ENCODE data around the gene MALRD1. TPM values are rescaled to one million over a fixed set of nuclear protein-coding genes. Genes with fewer than 3 reads are reported as not detected.

The MALRD1 gene
- total RNA-seq, 1 experiment from 2014 or later: not detected

DNA sequence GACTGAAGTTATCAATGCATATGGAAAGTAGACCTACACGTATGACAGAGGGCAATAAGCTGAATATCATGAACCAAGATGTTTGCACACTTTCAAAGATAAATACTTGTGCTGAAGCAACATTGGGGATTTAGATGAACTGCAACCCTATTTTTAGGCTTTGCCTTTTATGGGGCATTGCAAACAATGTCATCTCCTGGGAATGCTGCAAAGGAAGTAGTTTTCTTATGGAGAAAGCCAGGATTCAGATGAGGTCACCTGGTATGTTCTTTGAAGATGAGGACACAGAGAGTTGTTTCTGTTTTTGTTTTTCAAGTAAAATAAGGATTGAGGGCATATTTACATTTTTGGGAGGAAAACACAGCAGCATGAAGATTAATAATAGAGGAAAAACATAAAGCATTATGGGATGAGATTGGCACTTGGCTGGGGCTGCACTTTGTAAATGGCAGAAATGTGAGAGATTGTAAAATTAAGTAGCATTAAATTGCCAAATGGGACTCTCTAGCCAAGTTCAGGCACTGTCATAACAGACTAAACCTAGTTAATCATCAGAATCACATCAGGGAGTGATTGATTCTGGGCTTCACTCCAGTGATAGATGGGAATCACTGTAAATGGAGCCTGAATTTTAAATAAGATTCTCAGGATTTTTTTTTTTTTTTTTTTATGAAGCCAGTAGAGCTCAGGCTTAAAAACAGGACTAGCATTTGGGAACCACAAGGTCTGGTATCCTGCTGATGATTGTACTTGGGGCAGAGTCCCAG lies 63.1 kb downstream of the MALRD1 start:
- no peak for DNase-seq (ENCODE audit: low read depth)

DNA sequence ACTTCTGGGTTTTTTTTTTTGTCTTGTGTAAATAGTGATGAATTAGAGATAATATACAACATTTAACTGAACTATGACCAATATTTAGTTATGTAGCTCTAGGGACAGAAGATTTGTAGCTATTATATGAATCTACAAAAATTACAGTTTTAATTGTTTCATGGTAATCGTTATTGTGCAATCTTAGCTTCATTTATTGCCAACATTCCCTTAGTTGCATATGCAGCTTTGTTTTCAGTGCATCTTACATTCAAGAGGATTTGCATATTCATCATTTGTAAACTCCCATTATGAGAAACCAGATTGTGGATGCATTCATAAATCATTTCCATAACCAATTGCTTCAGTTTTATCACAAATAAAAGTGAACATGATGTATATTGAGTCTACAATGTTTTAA lies 68.8 kb downstream of the MALRD1 start:
- DNase-seq (ENCODE audit: low read depth): no peak

DNA sequence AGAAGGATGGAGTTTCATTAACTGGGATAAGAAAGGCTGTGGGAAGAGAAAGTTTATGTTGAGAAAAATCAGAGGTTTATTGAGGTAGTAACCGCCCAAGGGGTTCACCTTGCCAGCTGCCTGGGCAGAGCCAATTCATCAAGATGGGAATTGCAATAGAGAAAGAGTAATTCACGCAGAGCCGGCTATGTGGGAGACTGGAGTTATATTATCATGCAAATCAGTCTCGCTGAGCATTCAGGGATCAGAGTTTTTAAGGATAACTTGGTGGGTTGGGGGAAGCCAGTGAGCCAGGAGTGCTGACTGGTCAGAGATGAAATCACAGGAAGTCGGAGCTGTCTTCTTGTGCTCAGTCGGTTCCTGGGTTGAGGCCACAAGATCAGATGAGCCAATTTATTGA lies 70.6 kb downstream of the MALRD1 start:
- DNase-seq (ENCODE audit: low read depth): no peak

- no peak for DNase-seq (ENCODE audit: low read depth)
These were observed 71.8 kb downstream of the MALRD1 start for GRCh38 chr10:19120381-19120908.

DNA sequence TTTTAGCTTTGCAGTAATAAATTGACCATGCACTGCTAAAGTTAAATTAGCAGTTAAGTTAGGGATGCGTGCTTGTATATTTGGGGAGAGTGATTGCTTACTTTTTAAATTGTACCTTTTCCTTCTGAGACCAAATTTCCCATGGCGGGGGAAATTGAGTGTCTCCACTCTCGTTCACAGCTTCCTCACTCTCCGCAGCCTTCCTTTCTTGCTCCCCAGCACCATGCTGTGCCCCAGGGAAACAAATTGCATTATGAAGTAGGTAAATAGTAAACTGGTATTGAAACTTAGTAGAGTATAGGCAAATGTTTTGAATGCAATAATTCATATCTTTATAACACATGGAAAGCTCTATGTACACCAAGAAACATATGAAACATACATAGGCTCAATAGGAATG lies 85.4 kb downstream of the MALRD1 start:
- no peak for DNase-seq (ENCODE audit: low read depth)

GRCh38 chr10:19142967-19143366 lies 94.4 kb downstream of the MALRD1 start:
- no peak for DNase-seq (ENCODE audit: low read depth)

- no peak for DNase-seq (ENCODE audit: low read depth)
These were observed 95.6 kb downstream of the MALRD1 start for GRCh38 chr10:19144206-19144605.

DNA sequence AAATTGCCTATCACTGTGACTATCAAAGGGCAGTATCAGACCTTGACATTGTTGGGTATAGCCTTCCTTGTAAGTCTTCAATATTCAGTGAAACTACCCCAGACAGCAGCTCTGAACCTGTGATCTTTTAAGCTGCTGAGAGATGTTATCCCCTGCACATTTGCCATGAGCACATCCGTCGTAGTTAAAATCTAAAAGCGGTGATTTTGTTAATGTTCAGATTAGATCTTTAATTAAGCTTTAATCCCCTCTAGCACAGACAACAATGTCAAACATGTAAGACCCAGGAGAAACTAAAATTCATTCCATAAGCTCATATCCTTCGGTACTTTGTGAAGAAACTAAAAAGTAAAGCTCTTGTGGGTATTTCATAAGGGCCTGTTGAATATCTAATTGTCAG lies 105.8 kb downstream of the MALRD1 start:
- no peak for DNase-seq (ENCODE audit: low read depth)

- no peak for DNase-seq (ENCODE audit: low read depth)
These were observed 109.8 kb downstream of the MALRD1 start for GRCh38 chr10:19158358-19158757.

- DNase-seq (ENCODE audit: low read depth): no peak
These were observed 110.3 kb downstream of the MALRD1 start for GRCh38 chr10:19158870-19159269.

DNA sequence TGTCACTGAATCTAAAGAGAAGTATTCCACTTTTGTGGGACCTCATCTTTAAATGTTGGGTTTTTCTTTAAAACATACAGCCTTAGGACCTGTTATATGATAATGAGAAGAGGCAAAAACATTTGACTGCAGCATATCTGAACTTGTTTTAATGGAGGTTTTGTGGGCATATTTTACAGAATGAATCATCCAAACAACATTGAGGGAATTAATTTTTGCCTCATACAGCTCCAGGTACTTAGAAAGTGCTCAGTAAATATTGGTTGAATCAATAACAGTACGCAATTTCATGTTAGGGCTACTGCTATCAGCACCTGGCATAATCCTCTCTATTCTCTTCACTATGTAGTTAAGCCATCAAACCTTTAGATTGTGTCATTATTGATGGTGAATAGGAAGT lies 115.9 kb downstream of the MALRD1 start:
- no peak for DNase-seq (ENCODE audit: low read depth)

DNA sequence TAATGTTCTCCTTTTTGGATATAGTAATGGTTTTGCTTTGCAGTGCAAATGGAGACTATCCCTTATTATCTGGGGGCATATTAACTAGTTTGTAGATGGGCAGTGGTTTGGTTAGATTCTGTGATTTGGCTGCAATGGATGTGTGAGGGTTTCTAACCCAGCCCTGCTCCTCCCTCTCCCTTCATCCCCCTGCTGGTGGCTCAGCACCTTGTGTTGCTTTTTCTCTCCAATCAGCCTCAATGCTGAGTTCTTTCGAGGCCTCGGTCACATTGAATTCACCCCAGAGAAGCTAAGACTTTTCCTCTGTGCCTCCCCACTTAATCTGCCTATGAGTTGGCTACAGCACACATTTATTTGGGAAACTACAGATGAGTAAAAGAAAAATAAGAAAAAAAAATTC lies 120.0 kb downstream of the MALRD1 start:
- DNase-seq (ENCODE audit: low read depth): peak; percentile 1

- no peak for DNase-seq (ENCODE audit: low read depth)
These were observed 120.4 kb downstream of the MALRD1 start for GRCh38 chr10:19169041-19169440.

DNA sequence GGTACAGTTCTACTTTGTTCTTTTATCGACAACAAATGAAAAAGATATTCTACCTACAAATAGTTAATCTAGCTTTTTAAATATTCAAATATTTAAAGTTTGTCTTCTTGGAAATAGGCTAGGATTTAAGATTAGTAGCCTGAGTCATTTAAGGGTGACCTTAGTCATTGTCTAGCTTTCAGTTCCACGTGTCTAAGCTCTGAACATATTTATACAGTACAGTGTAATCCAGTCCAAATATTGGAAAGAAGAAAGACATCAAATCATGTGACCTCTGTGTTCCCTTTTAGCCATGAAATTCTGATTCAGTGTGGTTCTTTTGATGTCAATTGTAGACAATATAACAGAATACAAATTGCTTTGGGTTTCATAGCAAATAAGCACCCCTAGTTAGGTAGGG lies 121.1 kb downstream of the MALRD1 start:
- no peak for DNase-seq (ENCODE audit: low read depth)

DNA sequence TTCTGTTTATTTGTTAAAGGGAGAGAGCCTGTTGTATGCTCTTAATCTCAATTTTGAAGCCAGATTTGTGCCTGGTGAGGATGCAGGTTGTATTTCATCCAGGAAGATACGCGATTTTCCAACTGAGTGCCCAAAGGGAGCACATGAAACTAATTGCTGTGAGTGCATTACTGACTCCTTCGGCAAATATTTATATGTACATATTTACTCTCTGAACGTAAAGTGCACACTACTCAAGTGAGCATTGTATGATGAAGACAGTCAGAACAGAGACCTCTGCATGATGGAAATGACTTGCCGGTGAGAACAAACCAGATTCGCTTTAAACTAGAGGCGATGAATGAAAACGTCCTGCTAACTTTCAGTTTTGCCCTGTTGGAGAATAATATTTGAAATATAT lies 130.1 kb downstream of the MALRD1 start:
- DNase-seq (ENCODE audit: low read depth): no peak

- DNase-seq (ENCODE audit: low read depth): no peak
These were observed 136.3 kb downstream of the MALRD1 start for GRCh38 chr10:19184891-19185290.

DNA sequence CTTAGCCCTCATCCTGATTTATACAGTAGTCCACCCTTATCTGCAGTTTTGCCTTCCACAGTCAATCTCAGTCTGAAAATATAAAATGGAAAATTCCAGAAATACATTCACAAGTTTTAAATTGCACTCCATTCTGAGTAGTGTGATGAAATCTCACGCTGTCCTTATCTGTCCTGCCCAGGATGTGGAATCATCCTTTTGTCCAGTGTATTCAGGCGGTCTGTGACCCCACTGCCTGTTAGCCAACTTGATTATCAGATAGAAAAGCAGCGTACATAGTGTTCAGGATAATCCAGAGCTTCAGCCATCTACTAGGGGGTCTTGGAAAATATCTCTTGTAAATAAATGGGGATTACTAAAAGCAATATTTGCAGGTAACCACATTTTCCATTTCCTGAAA lies 146.3 kb downstream of the MALRD1 start:
- DNase-seq (ENCODE audit: low read depth): no peak

DNA sequence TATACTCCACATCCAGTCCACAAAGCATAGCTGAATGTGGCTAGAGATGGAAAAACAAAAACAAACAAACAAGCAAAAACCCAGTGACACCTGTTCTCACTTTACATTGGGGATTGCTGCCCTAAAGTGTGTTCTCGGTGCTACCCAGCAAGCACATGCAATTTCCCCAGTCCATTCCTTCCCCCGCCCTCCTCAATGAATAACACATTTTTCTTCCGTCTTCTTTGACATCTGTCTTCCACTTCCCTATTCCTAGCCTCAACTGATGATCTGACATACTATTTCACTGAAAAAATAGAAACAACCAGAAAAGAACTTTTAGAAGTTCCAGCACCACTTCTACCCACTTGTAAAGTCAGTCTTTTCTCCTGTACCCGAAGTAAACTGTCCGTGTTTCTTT lies 147.1 kb downstream of the MALRD1 start:
- no peak for DNase-seq (ENCODE audit: low read depth)

- no peak for DNase-seq (ENCODE audit: low read depth)
These were observed 151.6 kb downstream of the MALRD1 start for GRCh38 chr10:19200211-19200610.

DNA sequence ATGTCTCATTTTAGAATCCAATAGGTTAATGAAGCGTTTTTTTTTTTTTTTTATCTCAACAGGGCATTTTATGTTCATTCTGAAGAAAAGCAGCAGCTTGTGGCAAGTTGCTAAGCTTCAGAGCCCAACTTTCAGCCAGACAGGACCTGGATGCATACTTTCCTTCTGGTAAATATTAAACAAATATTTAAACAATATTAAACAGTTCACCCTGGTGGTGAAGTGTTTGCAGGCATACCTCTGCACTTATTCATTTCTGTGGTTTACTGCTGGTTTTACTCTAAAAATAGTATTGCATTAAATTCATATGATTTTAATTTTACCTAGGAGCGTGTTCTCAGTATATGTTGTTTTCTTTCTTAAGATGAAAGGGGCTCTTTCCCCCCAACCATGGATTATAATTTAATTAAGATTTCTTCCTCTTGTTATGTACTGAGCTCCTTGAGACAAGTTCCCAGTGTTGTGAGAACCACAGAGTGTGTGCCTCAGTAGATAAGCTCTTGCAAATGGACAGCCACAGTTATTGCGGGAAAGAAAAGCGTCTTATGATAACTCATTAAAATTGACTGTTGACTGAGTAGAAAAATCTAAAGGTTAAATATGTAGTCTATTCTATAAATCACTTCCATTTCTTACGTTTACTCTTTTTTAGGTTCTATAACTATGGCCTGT lies 155.8 kb downstream of the MALRD1 start:
- DNase-seq (ENCODE audit: low read depth): no peak

DNA sequence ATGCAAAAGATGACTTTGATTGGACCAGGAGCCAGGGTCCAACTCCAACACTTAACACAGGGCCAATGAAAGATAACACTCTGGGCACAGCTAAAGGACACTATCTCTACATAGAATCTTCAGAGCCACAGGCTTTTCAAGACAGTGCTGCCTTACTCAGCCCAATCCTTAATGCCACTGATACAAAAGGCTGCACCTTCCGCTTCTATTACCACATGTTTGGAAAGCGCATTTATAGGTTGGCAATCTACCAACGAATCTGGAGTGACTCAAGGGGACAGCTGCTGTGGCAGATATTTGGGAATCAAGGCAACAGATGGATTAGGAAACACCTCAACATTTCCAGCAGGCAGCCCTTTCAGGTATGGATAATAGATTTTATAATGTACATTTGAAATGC lies 160.7 kb downstream of the MALRD1 start:
- no peak for DNase-seq (ENCODE audit: low read depth)

DNA sequence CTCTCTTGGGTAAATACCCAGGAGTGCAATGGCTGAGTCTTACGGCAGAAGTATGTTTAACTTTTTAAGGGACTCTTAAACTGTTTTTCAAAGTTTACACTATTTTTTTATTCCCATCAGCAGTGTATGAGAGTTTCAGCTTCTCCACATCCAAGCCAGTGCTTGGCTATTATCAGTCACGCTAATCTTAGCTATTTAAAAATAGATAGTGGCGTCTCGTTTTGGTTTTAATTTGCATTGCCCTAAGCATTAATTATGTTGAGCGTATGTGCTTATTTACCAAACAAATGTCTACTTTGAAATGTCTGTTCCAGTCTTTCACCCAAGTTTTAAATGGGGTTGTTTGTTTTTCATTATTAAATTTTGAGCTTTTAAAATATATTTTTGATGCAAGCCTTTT lies 164.0 kb downstream of the MALRD1 start:
- DNase-seq (ENCODE audit: low read depth): no peak

GRCh38 chr10:19221216-19221615 lies 172.6 kb downstream of the MALRD1 start:
- DNase-seq (ENCODE audit: low read depth): no peak

Data from Daoy (cell line).